A549 (cell line): ENCODE measurements around the gene KCNN2.

Source experiments
- CTCF ChIP-seq: fragments of >200 bp; sonication (Bioruptor Twin); formaldehyde crosslinking; IDR thresholded peaks from 3 replicates; pipeline ENCODE4 v1.5.1; 2016
- KDM5A ChIP-seq: fragments of 200-600 bp; sonication (generic); IDR thresholded peaks from 2 replicates; pipeline ENCODE4 v1.6.1; 2016; ENCODE audit warnings: antibody characterized with exemption, mild to moderate bottlenecking
- MAX ChIP-seq: IDR thresholded peaks from 2 replicates; pipeline ENCODE4 v1.6.1; 2012
- REST ChIP-seq: fragments of 200-600 bp; sonication (generic); IDR thresholded peaks from 2 replicates; pipeline ENCODE4 v1.6.1; 2016; ENCODE audit warnings: antibody characterized with exemption, mild to moderate bottlenecking, moderate library complexity

- TF ChIP-seq KDM5A: no peak
- no peak for TF ChIP-seq REST
- no peak for TF ChIP-seq CTCF
- no peak for TF ChIP-seq MAX
Measured at GRCh38 chr5:114325541-114325940, 36.3 kb upstream of the KCNN2 start.
